Smooth muscle cell of the coronary artery (primary cell): ENCODE measurements around the gene CCN5. TPM values are rescaled to one million over a fixed set of nuclear protein-coding genes. Genes with fewer than 3 reads are reported as not detected.

ENCODE experiments used
- total RNA-seq: library from RNA; depleted of rRNA; stranded (reverse); fragments of >200 nt; gene quantifications from 2 replicates; pipeline ENCODE4 v1.2.3, GENCODE V29; 2014; ENCODE audit warnings: low replicate concordance

The CCN5 gene, protein sequence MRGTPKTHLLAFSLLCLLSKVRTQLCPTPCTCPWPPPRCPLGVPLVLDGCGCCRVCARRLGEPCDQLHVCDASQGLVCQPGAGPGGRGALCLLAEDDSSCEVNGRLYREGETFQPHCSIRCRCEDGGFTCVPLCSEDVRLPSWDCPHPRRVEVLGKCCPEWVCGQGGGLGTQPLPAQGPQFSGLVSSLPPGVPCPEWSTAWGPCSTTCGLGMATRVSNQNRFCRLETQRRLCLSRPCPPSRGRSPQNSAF
- total RNA-seq, result 1.5 and 533 TPM in 2 replicates

DNA sequence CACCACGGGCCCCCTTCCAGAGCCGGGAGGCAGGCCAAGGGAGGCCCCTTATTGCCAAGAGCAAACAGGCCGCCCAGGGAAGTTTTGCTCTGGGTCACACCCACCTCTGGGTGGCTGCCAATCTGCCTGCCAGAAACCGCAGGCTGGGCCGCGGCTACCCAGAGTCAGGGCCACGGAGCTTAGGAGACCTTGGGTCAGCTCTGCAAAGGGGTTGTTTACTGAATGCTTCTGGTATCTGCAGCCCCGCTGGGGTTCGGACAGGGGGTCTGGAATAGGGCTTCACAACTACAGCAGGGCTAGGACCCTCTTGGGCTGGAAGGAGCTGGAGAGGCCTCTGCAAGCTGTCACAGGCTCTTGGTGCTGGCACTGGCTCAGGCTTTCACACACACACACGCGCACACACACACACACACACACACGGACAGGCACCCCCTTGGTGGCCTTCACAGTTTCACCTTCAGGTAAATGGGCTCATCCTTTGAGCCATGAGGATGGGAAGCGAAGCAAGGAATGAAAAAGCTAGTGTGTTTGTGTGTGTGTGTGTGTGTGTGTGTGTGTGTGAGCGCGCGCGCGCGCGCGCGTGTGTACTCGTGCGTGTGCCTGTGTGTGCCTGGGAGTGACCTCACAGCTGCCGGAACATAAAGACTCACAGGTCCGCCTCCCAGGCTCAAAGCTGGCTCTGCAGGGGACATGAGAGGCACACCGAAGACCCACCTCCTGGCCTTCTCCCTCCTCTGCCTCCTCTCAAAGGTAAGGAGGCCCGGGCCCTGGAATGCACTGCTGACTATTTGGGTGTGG is at the start of gene CCN5:
CCN5 (plus strand) TSS at position 669 of the 798 bp plus-strand sequence; CDS start at position 691, 22 bp downstream.

DNA sequence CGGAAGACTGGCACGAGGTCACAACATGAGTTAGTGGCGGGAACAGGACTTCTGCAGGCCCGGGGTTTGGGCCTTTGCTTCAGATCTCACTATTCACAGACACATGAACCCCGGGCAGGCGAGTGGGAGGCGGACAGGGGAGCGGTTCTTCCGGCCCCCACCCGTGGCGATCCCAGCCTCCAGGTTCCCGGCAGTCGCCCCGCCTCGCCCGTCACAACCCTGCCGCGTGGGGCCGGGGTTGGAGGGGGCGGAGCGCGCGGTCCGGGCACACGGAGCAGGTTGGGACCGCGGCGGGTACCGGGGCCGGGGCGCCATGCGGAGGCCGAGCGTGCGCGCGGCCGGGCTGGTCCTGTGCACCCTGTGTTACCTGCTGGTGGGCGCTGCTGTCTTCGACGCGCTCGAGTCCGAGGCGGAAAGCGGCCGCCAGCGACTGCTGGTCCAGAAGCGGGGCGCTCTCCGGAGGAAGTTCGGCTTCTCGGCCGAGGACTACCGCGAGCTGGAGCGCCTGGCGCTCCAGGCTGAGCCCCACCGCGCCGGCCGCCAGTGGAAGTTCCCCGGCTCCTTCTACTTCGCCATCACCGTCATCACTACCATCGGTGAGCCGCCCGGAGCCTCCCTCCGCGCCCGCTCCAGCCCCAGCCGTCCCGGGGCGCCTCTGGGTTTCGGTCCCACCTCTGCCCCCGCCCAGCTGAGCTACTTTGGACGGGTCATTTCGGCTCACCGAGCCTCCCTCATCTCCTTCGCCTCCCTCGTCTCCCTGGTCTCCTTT is 30.6 kb downstream of the CCN5 start, which contains the start of gene KCNK15:
KCNK15 (plus strand) TSS at position 268 of the 769 bp plus-strand sequence; CDS start at position 314, 46 bp downstream.

Other genes starting within 250 kb of the CCN5 start
- 3.4 and 9.2 TPM in 2 replicates for gene TTPAL, start 239.5 kb upstream of the CCN5 start, total RNA-seq
- 88.7 and 256 TPM in 2 replicates for gene SERINC3, start 193.3 kb upstream of the CCN5 start, total RNA-seq
- gene PKIG, start 132.8 kb upstream of the CCN5 start, total RNA-seq, result 110 and 120 TPM in 2 replicates
- 10.2 and 31.5 TPM in 2 replicates for gene ADA, start 63.7 kb upstream of the CCN5 start, total RNA-seq
- gene KCNK15, start 30.5 kb downstream of the CCN5 start, total RNA-seq, result 1.1 and 14.9 TPM in 2 replicates
- gene RIMS4, start 95.2 kb downstream of the CCN5 start, total RNA-seq, result 0.53 and 0.59 TPM in 2 replicates
- 46.0 and 80.0 TPM in 2 replicates for gene YWHAB, start 170.3 kb downstream of the CCN5 start, total RNA-seq
- 4.4 and 6.4 TPM in 2 replicates for gene PABPC1L, start 194.7 kb downstream of the CCN5 start, total RNA-seq
- gene TOMM34, start 245.0 kb downstream of the CCN5 start, total RNA-seq, result 5.7 and 18.4 TPM in 2 replicates